ENCODE data around the gene FAF2. TPM values are rescaled to one million over a fixed set of nuclear protein-coding genes. Genes with fewer than 3 reads are reported as not detected.

FAF2 gene
- polyA plus RNA-seq, 3 donors: 45.7 to 52.5 (median 48.7) TPM

Other genes with a start within 250 kb of the FAF2 start
- gene SIMC1, start 210.0 kb upstream of the FAF2 start, polyA plus RNA-seq (ENCODE audit: insufficient read length in 3 of 3): 10 to 100 TPM; 18.4 to 21.1 (median 19.8) TPM
- 100 to 1,000 TPM; 134 to 173 (median 157) TPM for gene KIAA1191, start 86.6 kb upstream of the FAF2 start, polyA plus RNA-seq (ENCODE audit: insufficient read length in 3 of 3)
- 10 to 100 TPM in 2 of 3 donors, 1 to 10 TPM in 1; 10.0 to 16.2 (median 14.3) TPM for gene ARL10, start 82.9 kb upstream of the FAF2 start, polyA plus RNA-seq (ENCODE audit: insufficient read length in 3 of 3)
- gene NOP16, start 59.8 kb upstream of the FAF2 start, polyA plus RNA-seq (ENCODE audit: insufficient read length in 3 of 3): 10 to 100 TPM; 31.5 to 37.4 (median 35.8) TPM
- gene HIGD2A, start 59.6 kb upstream of the FAF2 start, polyA plus RNA-seq (ENCODE audit: insufficient read length in 3 of 3): 100 to 1,000 TPM; 104 to 127 (median 124) TPM
- 10 to 100 TPM; 53.0 to 63.3 (median 55.3) TPM for gene CLTB, start 31.8 kb upstream of the FAF2 start, polyA plus RNA-seq (ENCODE audit: insufficient read length in 3 of 3)
- 10 to 100 TPM; 54.6 to 73.4 (median 64.7) TPM for gene RNF44, start 89.0 kb downstream of the FAF2 start, polyA plus RNA-seq (ENCODE audit: insufficient read length in 3 of 3)
- gene CDHR2, start 101.0 kb downstream of the FAF2 start, polyA plus RNA-seq (ENCODE audit: insufficient read length in 3 of 3): 10 to 100 TPM; 25.0 to 26.1 (median 26.0) TPM
- gene GPRIN1, start 161.8 kb downstream of the FAF2 start, polyA plus RNA-seq (ENCODE audit: insufficient read length in 3 of 3): 1 to 10 TPM; 1.9 to 2.3 (median 2.3) TPM
- under 1 TPM in 1 of 3 donors, not detected in 2; 0.43 TPM for gene SNCB, start 182.1 kb downstream of the FAF2 start, polyA plus RNA-seq (ENCODE audit: insufficient read length in 3 of 3)
- gene EIF4E1B, start 182.3 kb downstream of the FAF2 start, polyA plus RNA-seq (ENCODE audit: insufficient read length in 3 of 3): under 1 TPM in 2 of 3 donors, not detected in 1; 0.04 to 0.10 TPM
- gene TSPAN17, start 199.1 kb downstream of the FAF2 start, polyA plus RNA-seq (ENCODE audit: insufficient read length in 3 of 3): 10 to 100 TPM; 30.9 to 39.2 (median 37.1) TPM

All from renal pelvis (tissue), 3 donors.